Urothelium cell line (cell line): Measurements from ENCODE around the gene TUBB3.

Experiments
- DNase-seq: peaks from one replicate; pipeline ENCODE4 v3.0.0; 2011; ENCODE audit warnings: low spot score, mixed read lengths
- FAIRE-seq: peaks from 2 replicates; lab custom pipeline; 2011; peaks lifted over from hg19 to GRCh38; lab: Jason Lieb, UNC

TUBB3 gene

DNA sequence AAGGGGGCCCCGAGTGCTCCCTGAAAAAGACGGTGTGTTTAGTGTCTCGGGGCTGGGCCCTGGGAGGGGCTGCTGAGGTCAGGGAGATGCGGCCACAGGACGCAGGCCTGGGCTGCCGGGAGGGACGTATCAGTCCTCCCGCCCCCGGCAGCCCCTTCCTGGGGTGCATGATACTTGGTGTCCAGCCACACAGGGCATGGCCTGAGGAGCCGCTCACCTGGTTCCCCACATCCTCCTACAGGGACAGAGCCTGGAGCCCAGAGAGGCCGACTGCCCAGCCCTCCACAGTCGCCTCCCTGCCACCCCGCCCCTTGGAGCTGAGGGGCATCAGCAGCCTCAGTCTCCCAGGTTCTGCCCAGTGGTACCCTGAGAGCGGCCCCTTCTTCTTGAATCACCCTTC lies 13.4 kb downstream of the TUBB3 start:
- FAIRE-seq, result no peak
- no peak for DNase-seq

- no peak for FAIRE-seq
These were observed 13.8 kb downstream of the TUBB3 start for GRCh38 chr16:89936981-89937380.

GRCh38 chr16:89938175-89938885 lies 15.2 kb downstream of the TUBB3 start:
- DNase-seq (no peak), FAIRE-seq (no peak)

More at GRCh38 chr16:89936981-89937380, 13.8 kb downstream of the TUBB3 start:
- no peak for DNase-seq

GRCh38 chr16:89944773-89945172 lies 21.6 kb downstream of the TUBB3 start:
- DNase-seq (no peak), FAIRE-seq (peak; percentile 9)

- no peak for DNase-seq
- FAIRE-seq, result no peak
These were observed 22.5 kb downstream of the TUBB3 start for GRCh38 chr16:89945654-89946053.

DNA sequence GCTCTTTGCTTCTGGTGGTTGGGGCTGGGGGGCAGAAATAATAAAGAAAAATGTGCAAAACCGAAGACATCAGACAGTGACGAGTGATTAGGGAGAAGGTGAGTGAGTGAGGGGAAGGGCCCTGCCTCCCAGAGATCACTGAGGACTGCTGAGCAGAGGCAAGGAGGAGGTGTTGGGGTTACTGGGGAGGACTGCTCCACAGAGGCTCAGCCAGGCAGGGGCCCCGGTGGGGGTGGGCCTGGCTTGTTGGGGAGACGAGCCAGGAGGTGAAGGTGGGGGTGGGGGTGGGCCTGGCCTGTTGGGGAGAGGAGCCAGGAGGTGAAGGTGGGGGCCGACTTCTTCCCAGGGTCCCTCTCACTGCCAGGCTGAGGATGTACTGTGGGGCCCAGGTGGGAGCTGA lies 23.4 kb downstream of the TUBB3 start:
- FAIRE-seq (no peak), DNase-seq (no peak)

GRCh38 chr16:89949121-89949742 lies 26.1 kb downstream of the TUBB3 start:
- DNase-seq, result no peak
- no peak for FAIRE-seq

- no peak for FAIRE-seq
- no peak for DNase-seq
These were observed 26.6 kb downstream of the TUBB3 start for GRCh38 chr16:89949756-89950155.

DNA sequence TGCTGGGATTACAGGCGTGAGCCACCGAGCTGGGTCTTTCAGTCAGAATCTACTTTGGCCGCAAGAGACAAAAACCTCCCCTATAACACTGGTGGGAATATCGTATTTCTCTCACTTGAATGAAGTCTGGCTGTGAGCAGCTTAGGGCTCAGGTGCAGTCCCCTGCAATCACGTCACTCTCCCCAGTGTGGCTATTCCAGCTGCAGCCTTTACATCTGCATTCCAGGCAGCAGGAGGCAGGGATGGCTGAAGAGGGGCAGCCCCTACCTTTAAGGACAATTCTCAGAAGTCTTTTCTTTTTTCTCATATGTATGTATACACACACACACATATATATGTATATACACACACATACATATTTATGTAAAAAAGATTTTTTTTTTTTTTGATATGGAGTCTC lies 28.4 kb downstream of the TUBB3 start:
- no peak for DNase-seq
- FAIRE-seq, result no peak

DNA sequence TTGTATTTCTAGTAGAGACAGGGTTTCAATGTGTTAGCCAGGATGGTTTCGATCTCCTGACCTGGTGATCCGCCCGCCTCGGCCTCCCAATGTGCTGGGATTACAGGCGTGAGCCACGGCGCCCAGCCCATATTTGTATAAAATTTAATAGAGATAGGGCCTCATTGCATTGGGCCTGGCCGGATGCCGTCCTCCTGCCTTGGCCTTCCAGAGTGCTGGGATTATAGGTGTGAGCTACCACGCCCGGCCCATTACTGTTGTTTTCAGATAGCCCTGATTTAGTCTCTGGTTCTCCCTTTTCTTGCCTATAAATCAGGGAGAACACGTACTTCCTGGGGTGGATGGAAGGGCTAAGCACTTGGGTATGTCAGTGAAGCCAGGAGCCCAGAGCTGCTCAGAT lies 28.9 kb downstream of the TUBB3 start:
- no peak for FAIRE-seq
- DNase-seq, result no peak

- no peak for DNase-seq
- FAIRE-seq, result no peak
These were observed 29.4 kb downstream of the TUBB3 start for GRCh38 chr16:89952551-89952950.

DNA sequence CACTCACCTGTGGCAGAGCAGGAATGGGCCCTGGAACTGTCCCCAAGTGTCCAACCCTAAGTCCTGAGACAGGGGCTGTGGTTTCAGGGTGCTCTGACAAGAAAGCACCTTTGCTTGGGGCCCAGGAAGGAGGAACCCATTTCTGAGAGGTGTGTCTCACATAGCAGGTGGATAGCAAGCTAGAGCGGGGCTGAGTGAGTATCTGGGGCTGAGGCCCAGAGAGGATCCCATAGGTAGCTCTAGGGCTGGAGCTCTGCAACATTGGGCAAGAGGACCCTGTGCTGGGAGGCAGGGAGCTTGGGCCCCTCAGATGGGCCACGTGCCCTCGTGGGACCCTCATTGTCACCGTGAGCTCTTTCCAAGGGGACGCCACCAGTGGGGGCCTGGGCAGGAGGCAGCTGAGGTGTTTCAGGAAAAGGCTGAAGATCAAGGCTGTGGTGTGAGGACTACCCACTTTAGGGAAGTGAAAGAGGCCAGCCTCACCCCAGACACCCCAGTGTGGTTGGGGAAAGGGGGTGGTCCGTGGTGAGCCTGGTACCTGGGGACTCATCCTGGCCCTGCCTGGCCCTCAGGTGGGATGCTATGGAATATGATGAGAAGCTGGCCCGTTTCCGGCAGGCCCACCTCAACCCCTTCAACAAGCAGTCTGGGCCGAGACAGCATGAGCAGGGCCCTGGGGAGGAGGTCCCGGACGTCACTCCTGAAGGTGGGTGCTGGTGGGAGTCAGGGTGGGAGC lies 30.7 kb downstream of the TUBB3 start:
- FAIRE-seq (no peak), DNase-seq (no peak)

- no peak for DNase-seq
- FAIRE-seq, result no peak
These were observed 31.3 kb downstream of the TUBB3 start for GRCh38 chr16:89954462-89954861.

GRCh38 chr16:89955001-89955685 lies 32.0 kb downstream of the TUBB3 start:
- no peak for FAIRE-seq
- no peak for DNase-seq

DNA sequence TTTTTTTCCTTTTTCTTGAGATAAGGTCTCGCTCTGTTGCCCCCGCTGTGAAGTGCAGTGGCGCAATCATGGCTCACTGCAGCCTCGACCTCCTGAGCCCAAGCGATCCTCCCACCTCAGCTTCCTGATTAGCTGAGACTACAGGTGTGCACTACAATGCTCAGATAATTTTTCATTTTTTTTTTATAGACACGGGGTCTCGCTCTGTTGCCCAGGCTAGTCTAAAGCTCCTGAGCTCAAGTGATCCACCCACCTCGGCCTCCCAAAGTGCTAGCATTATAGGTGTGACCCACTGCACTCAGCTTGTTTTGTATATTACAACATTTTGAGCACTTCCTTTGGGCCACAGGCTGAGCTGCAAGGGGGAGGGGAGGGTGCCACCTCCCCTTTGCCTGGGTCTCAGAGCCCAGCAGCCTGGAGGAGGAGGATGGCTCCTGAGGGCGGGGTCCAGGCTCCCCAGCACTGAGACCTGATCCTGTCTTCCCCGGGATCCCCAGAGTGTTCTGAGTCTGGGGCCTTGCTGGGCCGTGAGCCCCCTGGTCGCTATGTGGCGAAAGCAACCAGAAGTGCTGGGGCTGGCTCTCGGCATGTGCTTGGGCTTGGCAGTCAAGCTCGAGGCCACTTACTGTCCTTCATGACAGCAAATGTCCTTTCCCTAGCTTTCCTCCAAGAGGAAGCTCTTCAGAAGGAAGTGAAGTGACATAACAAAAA lies 33.5 kb downstream of the TUBB3 start:
- FAIRE-seq (no peak), DNase-seq (no peak)

GRCh38 chr16:89957216-89957785 lies 34.2 kb downstream of the TUBB3 start:
- FAIRE-seq (no peak), DNase-seq (no peak)

DNA sequence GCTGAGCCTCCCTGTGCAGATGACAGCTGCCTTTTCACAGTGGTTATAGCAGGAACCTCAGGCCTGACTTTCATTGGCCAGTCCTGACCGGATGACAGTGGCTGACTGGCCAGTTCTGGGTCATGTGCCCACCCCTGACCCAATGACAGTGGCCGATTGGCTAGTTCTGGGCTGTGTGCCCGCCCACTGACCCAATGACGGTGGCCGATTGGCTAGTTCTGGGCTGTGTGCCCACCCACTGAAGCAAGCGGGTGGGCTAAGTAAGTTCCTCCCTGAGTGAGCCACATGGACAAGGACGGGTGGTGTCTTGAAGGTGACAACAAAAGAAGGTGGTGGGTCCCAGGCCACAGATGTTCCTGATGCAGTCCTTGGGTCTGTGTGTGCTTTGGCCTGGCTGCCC lies 34.9 kb downstream of the TUBB3 start:
- DNase-seq (no peak), FAIRE-seq (no peak)

- DNase-seq (no peak), FAIRE-seq (no peak)
These were observed 35.5 kb downstream of the TUBB3 start for GRCh38 chr16:89958596-89958995.

- DNase-seq, result no peak
- FAIRE-seq, result no peak
These were observed 37.8 kb downstream of the TUBB3 start for GRCh38 chr16:89960966-89961365.

GRCh38 chr16:89961920-89962319 lies 38.8 kb downstream of the TUBB3 start:
- no peak for DNase-seq
- FAIRE-seq, result no peak
